ENCODE measurements around the gene KDM4C.

Gene KDM4C

DNA sequence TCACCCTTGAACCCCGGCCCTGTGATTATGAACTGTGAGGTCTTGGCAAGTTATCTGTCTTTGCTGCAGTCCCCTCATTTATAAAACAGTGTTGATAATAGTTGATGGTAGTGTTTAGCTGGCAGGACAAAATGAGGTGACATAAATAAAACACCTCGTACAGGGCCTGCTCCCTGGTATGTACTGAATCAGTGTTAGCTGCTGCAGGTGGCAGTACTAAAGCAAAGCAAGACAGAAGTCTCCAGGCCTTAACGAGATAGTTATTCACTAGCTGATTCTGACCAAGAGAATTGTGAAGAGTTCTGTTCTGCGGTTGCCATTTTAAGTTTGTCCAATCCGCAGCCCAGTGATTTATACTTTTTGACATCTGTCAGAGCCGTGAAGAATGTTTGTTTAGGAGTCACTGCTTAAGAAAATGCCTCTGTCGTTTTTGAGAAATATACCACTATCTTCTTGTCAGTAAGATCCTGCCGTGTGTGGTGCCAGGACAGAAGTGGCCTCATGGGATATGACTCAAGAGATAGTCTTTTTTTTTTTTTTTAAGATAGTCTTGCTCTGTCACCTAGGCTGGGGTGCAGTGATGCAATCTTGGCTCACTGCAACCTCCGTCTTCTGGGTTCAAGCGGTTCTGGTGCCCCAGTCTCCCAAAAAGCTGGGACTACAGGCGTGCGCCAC, 75.9 kb downstream of the KDM4C start:
- H3K4me3 ChIP-seq (replicated peaks; ENCODE audit: low read depth, low read length) = no peak overlapping the region
- DNase-seq (ENCODE audit: extremely low read depth, low read depth) = no peak
- TF ChIP-seq, protein P1, sequence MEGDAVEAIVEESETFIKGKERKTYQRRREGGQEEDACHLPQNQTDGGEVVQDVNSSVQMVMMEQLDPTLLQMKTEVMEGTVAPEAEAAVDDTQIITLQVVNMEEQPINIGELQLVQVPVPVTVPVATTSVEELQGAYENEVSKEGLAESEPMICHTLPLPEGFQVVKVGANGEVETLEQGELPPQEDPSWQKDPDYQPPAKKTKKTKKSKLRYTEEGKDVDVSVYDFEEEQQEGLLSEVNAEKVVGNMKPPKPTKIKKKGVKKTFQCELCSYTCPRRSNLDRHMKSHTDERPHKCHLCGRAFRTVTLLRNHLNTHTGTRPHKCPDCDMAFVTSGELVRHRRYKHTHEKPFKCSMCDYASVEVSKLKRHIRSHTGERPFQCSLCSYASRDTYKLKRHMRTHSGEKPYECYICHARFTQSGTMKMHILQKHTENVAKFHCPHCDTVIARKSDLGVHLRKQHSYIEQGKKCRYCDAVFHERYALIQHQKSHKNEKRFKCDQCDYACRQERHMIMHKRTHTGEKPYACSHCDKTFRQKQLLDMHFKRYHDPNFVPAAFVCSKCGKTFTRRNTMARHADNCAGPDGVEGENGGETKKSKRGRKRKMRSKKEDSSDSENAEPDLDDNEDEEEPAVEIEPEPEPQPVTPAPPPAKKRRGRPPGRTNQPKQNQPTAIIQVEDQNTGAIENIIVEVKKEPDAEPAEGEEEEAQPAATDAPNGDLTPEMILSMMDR (IDR thresholded peaks at IDR 0.05; ENCODE audit: low read depth, low read length, missing control alignments) = no peak

DNA sequence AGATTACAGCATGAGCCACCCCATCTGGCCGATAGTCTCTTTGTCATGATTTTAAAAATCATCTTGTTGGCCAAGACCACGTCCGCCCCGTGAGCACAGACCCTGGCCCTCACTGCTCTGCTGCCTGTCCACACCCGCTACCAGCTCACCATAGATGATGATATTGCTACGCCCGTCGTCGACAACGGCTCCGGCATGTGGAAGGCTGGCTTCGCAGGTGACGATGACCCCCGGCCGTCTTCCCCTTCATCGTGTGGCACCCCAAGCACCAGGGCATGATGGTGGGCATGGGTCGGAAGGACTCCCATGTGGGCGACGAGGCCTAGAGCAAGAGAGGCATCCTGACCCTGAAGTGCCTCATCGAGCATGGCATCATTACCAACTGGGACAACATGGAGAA, 76.5 kb downstream of the KDM4C start:
- no peak for DNase-seq (ENCODE audit: extremely low read depth, low read depth)
- no peak overlapping the region for H3K4me3 ChIP-seq (replicated peaks; ENCODE audit: low read depth, low read length)
- TF ChIP-seq, protein P1 (IDR thresholded peaks at IDR 0.05; ENCODE audit: low read depth, low read length, missing control alignments) = no peak

DNA sequence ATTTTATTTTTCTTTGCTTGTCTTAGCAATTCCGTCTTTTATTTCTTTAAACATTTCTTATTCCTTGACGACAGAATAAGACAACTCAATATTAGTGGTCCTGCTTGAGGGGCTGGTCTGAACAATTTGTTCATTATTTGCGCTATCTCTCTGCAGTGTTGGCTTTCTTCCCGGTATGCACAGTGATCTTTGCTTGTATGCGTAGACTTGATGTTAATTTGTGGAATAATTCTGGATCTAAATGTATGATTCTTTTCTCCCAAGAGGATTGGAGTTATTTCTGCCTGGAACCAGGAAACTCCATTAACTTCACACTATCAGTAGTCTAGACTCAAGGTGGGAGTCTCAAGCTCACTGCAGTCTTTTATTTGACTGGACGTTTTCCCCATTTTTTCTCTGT, 80.4 kb downstream of the KDM4C start:
- TF ChIP-seq, protein P1 (IDR thresholded peaks at IDR 0.05; ENCODE audit: low read depth, low read length, missing control alignments) = no peak
- no peak overlapping the region for H3K4me3 ChIP-seq (replicated peaks; ENCODE audit: low read depth, low read length)
- DNase-seq (ENCODE audit: extremely low read depth, low read depth) = no peak

DNA sequence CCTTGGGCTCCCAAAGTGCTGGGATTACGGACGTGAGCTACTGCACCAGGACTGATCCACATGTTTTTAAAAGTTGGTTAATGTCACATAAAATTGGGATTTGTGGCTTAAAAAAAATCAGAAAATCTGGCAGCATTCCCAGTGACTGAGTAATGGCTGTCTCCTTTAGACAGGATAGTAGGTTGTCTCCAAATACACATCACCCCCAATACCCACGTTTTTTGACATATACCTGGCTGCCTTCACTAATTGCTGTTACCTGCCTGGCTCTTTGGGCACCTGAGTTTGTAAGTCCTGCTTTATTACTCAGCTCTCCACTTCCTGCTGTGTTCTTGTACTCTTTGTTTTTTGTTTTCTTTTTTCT, 84.8 kb downstream of the KDM4C start:
- H3K4me3 ChIP-seq (replicated peaks; ENCODE audit: low read depth, low read length) = no peak overlapping the region
- DNase-seq (ENCODE audit: extremely low read depth, low read depth) = no peak
- TF ChIP-seq, protein P1 (IDR thresholded peaks at IDR 0.05; ENCODE audit: low read depth, low read length, missing control alignments) = no peak

DNA sequence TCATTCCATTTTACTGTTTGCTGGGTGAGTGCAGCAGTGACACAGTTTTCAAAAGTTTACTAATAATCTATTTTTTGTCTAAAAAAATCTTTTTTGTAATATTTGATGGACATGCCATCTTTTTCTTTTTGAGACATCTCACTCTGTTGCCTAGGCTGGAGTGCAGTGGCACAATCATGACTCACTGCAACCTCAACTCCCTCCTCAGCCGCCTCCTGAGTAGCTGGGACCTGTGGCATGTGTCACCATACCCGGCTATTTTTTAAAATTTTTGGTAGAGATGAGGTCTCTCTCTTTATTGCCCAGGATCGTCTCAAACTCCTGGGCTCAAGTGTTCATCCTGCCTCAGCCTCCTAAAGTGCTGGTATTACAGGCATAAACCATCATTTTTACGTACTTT, 86.0 kb downstream of the KDM4C start:
- TF ChIP-seq, protein P1 (IDR thresholded peaks at IDR 0.05; ENCODE audit: low read depth, low read length, missing control alignments) = no peak
- no peak for DNase-seq (ENCODE audit: extremely low read depth, low read depth)

DNA sequence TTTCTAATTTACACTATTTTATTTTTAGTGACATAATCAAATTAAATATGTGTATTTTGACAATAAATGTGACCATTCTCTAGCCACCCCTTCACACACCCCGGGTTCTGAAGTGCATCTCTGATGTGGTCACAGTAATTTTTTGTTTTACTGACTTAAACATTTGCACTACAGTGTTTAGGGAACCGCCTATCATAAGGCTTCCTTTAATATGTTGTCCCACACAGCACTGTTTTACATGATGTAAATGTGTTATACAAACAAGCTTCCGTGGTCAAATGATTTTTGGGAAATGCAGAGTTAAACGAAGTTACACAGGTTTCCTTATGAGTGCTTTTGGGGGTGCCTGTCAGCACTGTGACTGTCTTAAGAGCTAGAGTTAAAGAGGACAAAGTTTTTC, 86.5 kb downstream of the KDM4C start:
- H3K4me3 ChIP-seq (replicated peaks; ENCODE audit: low read depth, low read length) = no peak overlapping the region
- no peak for DNase-seq (ENCODE audit: extremely low read depth, low read depth)
- TF ChIP-seq, protein P1 (IDR thresholded peaks at IDR 0.05; ENCODE audit: low read depth, low read length, missing control alignments) = no peak

More for the DNA sequence above, 86.0 kb downstream of the KDM4C start:
- H3K4me3 ChIP-seq (replicated peaks; ENCODE audit: low read depth, low read length) = no peak overlapping the region

Measured in HFF-Myc (cell line).